Activated CD4-positive, CD25-positive, alpha-beta regulatory T cell (primary cell): ENCODE results near the gene RYR1.
"Not testable (repeated sequence)": the region's sequence is repeated elsewhere in the genome, so short reads cannot be mapped to it uniquely, and the experiment has no call there.

Source experiments
- DNase-seq, 4 experiments: peaks; one replicate each; lab custom pipeline; 2025; lab: John Stamatoyannopoulos, UW

RYR1 gene

DNA sequence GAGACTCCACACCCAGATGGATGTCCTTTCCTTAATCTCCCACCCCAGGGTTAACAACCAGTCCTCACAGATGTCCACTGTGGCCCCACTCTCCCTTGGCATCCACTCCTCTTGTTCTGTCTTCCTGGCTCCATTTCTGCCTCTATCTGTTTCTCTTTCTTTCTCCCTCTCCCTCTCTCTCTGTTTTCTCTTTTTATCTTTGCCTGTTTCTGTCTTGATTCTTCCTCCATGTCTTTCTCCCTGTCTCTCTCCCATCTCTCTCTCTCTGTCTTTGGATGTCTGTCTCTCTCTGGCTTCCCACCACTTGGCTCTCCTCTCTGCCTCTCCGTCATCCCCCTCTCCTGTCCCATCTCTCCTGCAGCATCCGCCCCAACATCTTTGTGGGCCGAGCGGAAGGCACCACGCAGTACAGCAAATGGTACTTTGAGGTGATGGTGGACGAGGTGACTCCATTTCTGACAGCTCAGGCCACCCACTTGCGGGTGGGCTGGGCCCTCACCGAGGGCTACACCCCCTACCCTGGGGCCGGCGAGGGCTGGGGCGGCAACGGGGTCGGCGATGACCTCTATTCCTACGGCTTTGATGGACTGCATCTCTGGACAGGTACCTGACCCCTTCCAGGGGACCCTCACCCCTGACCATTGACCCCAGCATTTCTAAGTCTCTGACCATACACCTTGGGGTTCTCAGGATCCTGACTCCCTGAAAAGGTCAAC lies 24.4 kb downstream of the RYR1 start:
- DNase-seq = no peak

DNA sequence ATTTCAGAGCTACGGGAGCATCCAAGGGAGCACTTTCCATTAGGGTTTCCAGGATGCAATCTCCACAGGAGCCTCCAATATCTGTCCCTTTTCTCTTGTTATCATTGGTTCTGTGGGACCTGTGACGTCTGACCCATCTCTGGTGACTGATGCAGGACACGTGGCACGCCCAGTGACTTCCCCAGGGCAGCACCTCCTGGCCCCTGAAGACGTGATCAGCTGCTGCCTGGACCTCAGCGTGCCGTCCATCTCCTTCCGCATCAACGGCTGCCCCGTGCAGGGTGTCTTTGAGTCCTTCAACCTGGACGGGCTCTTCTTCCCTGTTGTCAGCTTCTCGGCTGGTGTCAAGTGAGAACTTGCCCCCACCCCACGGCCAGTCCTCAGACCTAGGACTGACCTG lies 25.5 kb downstream of the RYR1 start:
- DNase-seq = no peak

DNA sequence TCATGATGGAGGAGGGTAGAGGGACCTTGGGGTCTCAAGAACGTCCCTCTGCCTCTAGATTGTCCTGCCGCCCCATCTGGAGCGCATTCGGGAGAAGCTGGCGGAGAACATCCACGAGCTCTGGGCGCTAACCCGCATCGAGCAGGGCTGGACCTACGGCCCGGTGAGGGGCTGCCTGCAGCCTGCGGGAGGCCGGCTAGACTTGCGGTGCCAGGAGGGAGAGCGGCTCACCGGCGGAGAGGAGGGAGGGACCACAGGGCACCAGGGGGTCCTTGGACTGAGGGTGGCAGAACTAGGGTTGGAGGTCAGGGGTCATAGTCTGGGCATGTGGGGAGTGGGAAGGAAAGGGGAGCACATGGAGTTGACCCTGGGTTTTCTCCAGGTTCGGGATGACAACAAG lies 29.9 kb downstream of the RYR1 start:
- DNase-seq = no peak

DNA sequence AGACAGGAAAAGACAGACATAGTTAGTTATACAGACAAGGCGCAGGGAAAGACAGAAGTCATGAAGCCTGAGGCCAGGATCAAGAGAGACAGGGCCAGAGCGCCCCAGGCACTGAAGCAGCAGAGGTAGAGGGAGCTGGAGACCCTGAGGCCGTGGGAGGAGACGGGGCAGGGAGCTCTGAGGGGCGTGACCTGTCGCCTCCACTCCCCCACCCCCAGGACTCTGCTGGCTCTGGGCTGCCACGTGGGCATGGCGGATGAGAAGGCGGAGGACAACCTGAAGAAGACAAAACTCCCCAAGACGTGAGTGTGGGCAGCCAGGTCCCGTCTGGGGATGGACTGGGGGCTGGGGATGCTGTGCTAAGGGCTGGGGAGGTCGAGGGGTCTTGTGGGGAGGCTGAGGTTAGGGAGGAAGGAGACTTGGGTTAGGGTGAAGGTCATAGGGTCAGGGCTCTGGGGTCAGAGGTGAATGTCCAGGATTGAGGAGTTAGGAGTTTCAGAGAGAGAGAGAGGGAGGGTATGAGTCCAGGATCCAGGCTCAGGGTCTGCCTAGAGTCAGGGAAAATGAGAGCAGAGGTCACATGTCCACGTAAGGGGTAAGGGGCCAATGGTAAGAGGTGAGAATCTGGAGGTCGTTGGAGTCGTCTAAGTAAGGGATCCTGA lies 31.1 kb downstream of the RYR1 start:
- no peak for DNase-seq

DNA sequence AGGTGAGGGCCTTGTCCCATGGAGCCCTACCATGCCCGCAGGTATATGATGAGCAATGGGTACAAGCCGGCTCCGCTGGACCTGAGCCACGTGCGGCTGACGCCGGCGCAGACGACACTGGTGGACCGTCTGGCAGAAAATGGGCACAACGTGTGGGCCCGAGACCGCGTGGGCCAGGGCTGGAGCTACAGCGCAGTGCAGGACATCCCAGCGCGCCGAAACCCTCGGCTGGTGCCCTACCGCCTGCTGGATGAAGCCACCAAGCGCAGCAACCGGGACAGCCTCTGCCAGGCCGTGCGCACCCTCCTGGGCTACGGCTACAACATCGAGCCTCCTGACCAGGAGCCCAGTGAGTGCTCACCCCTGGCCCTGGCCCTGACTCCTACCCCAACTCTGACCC lies 32.6 kb downstream of the RYR1 start:
- no peak for DNase-seq

DNA sequence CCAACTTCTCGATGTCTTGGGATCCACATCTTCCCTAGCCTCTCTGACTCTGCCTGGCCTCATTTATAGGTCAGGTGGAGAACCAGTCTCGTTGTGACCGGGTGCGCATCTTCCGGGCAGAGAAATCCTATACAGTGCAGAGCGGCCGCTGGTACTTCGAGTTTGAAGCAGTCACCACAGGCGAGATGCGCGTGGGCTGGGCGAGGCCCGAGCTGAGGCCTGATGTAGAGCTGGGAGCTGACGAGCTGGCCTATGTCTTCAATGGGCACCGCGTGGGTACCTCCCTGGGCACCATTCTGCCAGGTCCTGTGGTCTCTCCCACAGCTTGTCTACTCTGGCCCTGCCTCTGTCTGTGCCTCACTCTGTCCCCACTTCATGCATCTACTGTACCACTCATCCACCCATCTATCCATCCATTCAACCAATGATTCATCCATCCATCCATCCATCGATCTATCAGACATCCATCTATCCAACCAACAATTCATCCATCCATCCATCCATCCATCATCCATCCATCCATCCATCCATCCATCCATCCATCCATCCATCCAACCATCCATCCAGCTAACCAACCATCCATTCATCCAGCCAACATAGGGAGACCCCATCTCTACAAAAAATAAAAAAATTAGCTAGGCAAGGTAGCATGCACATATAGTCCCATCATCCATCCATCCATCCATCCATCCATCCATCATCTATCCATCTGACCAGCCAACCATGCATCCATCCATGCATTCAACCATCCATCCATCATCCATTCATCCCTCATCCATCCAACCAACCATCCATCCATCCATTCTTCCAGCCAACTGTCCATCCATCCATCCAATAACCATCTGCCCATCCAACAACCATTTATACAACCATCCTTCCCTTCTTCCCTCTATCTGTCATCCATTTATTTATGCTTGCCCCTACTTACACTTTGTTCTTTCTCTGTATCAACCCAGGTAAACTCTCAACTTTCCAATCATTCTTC lies 34.3 kb downstream of the RYR1 start:
- DNase-seq = no peak

DNA sequence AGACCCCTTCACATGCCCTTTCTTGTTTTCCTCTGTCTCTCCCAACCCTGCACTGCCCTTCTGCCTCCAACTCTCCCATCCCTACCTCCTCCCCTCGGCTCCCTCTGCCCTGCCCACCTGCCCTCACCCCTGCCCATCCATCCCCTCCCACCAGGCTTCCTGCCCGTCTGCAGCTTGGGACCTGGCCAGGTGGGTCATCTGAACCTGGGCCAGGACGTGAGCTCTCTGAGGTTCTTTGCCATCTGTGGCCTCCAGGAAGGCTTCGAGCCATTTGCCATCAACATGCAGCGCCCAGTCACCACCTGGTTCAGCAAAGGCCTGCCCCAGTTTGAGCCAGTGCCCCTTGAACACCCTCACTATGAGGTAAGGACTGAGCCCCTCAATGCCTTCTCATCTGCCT lies 35.7 kb downstream of the RYR1 start:
- DNase-seq = no peak

DNA sequence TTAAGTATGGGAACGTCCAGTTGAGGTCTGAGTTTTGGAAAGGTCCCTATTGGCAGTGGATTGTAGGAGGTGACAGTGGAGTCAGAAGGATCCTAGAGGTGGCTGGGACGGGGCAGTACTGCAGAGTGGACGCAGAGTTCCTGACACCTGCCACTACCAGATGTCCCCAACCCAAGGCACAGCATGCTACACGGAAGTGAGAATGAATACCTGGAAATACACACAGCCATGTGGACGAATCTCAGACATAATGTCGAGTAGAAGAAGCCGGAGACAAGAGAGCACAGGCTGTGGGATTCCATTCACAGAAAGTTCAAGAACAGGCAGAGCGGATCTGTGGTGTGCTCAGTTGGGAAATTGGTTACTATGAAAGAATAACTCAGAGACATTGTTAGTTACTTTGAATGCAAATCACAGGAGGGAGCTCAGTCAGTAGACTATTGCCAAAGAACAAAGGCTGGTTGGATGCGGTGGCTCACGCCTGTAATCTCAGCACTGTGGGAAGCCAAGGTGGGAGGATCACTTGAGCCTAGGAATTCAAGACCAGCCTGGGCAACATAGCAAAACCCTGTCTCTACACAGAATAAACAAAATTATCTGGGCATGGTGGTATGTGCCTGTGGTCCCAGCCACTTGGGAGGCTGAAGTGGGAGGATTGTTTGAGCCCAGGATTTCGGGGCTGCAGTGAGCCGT lies 37.4 kb downstream of the RYR1 start:
- no peak for DNase-seq

DNA sequence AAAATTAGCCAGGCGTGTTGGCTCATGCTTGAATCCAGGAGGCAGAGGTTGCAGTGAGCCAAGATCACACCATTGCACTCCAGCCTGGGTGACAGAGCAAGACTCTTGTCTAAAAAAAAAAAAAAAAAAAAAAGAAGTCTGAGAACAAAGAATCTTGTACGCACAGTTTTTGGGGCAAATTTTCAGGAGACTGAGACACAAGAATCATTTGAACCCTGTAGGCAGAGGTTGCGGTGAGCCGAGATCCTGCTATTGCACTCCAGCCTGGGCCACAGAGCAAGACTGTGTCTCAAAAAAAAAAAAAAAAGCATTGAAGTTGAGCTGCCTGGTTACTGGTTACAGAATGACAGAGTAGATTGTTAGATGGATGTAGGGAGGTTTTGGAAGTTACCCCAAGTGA lies 39.2 kb downstream of the RYR1 start:
- DNase-seq = not testable (repeated sequence)

DNA sequence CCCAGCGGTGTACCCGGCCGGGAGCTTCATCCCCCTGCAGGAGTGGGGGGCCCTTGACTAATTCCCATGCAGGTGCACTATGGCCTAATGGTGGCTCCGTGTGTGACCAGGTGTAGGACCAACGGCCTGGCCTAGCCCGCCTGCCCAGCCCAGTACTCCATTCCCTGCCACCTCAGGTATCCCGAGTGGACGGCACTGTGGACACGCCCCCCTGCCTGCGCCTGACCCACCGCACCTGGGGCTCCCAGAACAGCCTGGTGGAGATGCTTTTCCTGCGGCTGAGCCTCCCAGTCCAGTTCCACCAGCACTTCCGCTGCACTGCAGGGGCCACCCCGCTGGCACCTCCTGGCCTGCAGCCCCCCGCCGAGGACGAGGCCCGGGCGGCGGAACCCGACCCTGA lies 39.7 kb downstream of the RYR1 start:
- DNase-seq = no peak

DNA sequence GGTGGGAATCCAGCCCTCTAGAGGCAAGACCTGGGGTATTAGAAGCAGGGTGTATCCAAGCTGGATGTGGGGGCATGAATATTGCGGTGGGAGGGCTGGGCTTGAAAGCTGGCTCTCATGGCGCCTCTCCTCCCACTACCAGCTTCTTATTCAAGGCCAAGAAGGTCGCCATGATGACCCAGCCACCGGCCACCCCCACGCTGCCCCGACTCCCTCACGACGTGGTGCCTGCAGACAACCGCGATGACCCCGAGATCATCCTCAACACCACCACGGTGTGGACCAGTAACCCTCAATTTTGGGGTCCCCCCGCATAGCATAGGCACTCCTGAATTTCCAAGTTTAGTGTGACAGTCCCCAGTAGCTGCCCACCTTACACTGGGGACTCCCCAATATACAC lies 41.7 kb downstream of the RYR1 start:
- no peak for DNase-seq

DNA sequence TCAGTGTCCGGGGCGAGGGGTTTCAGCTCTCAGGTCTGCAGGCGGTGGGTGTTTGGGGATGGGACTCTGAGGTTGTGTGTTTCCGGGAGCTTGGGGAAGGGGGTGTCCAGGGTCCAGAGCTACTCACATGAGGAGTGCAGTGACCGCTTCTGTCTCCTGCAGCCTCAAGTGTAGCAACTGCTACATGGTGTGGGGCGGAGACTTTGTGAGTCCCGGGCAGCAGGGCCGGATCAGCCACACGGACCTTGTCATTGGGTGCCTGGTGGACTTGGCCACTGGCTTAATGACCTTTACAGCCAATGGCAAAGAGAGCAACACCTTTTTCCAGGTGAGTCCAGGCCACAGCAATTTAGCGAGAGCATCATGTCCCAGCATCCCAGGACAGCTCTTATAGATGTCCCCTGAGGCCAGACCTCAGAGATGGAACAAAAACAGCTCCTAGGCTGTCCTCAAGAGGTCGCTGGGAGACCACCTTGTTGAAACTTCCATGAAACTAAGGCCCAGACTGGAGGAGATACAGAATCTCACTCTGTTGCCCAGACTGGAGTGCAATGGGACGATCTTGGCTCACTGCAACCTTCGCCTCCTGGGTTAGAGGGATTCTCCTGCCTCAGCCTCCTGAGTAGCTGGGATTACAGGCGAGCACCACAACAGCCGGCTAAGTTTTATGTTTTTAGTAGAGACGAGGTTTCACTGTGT lies 44.9 kb downstream of the RYR1 start:
- no peak for DNase-seq

DNA sequence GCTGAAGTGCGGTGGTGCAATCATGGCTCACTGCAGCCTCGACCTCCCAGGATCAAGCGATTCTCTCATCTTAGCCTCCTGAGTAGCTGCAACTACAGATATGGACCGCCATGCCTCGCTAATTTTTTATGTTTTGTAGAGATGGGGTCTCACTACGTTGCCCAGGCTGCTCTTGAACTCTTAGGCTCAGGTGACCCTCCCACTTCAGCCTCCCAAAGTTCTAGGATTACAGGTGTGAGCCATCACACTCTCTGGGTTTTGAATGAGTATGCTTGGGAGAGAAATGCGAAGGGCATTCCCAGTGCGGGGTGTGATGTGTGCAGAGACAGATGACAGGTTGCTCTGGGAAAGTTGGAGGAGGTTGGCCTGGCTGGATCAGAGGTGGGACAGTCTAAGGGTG lies 49.0 kb downstream of the RYR1 start:
- DNase-seq = no peak

DNA sequence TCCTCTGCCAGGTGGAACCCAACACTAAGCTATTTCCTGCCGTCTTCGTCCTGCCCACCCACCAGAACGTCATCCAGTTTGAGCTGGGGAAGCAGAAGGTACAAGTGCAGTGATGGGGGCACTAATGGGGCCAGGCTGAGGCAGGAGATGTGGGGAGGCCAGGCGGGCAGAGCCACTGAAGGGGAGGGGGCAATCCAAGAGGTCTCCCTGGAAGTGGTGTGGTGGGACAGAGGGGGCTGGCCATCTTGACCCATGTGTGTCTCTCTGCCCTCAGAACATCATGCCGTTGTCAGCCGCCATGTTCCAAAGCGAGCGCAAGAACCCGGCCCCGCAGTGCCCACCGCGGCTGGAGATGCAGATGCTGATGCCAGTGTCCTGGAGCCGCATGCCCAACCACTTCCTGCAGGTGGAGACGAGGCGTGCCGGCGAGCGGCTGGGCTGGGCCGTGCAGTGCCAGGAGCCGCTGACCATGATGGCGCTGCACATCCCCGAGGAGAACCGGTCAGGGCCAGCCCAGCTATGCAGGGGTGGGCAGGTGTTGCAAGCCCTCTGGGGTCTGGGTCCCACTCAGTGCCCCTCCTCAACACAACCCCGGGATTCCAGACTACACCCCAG lies 49.6 kb downstream of the RYR1 start:
- DNase-seq = no peak

DNA sequence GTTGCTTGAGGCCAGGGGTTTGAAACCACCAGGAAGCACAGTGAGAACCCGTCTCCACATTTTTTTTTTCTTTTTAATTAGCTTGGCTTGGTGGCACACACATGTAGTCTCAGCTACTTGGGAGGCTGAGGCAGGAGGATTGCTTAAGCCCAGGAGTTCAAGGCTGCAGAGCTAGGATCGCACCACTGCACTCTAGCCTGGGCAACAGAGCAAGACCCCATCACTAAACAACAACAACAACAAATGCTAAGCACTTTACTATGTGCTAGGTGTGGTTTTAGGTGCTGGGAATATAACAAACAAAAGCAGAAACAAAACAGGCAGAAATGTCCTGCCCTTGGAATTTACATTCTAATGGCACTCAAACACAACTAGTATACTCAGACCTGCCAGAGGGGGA lies 51.3 kb downstream of the RYR1 start:
- DNase-seq = no peak

DNA sequence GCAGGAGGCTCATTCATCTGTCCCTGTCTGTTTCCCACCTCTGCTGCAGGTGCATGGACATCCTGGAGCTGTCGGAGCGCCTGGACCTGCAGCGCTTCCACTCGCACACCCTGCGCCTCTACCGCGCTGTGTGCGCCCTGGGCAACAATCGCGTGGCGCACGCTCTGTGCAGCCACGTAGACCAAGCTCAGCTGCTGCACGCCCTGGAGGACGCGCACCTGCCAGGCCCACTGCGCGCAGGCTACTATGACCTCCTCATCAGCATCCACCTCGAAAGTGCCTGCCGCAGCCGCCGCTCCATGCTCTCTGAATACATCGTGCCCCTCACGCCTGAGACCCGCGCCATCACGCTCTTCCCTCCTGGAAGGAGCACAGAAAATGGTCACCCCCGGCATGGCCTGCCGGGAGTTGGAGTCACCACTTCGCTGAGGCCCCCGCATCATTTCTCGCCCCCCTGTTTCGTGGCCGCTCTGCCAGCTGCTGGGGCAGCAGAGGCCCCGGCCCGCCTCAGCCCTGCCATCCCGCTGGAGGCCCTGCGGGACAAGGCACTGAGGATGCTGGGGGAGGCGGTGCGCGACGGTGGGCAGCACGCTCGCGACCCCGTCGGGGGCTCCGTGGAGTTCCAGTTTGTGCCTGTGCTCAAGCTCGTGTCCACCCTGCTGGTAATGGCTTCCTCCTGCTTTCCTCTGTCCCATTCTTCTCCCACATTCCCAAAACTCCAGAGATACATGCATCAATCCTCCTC lies 52.2 kb downstream of the RYR1 start:
- no peak for DNase-seq

DNA sequence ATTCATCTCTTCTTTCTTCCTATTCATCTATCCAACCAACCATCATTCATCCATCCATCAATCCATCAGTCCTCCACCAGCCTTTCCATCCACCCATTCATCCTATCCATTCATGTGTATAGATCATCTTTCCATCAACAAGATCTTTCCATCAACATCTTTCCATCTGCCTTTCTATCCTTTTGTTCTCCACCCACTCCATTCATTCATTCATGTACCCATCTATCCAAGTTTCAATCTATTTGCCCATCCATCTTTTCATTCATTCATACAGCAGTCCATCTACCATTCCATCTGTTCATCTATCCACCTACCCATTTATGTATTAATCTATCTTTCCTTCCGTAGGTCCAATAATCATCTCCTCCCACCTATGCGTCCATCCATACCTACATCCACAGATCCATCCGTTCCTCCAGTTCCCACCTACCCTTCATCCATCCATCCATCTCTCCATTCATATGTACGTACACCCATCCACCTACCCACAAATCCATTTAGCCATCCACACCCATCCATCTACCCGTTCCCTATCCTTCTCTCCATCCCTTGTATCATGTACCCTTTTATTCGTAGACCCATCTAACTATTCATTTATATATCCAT lies 53.3 kb downstream of the RYR1 start:
- no peak for DNase-seq

DNA sequence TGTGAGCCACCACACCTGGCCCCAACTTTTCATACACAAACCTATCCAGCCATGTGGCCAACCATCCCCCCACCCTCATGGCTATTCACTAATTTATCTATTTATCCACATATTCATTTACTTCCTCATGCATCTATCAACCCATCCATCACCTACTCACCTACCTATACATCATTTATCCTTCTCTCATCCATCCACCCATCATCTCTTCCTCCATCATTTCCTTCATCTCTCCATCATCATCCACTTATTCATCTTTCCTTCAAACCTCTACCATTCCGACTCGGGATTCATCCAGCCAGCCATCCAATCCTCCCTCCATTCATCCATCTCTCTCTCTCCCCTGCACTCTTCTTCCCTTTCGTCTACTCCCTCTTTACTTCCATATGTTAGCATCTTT lies 54.6 kb downstream of the RYR1 start:
- no peak for DNase-seq

DNA sequence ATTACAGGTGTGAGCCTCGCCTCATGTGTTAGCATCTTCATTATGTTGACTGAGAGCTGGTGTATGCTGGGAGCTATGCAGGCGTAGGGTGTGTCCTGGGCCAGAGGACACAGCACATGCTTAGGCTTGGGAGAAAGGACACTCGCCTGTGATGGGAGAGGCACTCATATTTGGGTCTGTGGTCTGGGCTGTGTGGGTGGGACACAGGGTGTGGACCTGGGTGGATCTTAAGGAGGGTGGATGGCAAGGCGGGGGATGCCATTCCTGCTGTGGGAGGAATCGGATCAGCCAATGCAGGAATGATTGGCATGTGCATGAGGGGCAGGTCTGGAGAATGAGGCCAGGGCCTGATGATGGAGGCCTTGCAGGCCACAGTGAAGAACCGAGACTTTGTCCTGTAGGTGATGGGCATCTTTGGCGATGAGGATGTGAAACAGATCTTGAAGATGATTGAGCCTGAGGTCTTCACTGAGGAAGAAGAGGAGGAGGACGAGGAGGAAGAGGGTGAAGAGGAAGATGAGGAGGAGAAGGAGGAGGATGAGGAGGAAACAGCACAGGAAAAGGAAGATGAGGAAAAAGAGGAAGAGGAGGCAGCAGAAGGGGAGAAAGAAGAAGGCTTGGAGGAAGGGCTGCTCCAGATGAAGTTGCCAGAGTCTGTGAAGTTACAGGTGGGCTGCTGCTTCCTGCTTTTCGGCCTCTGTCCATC lies 55.4 kb downstream of the RYR1 start:
- DNase-seq = no peak
